Neural progenitor cell (in vitro differentiated cells): Measurements from ENCODE around the gene CD83. TPM values are rescaled to one million over a fixed set of nuclear protein-coding genes. Genes with fewer than 3 reads are reported as not detected.

Experiments used
- DNase-seq: peaks from one replicate; pipeline ENCODE4 v3.0.0-alpha.2; 2016; ENCODE audit warnings: low spot score
- H2AFZ ChIP-seq: fragments of 200-600 bp; sonication (generic); replicated peaks from 2 replicates; pipeline ENCODE4 v1.6.1; 2016; ENCODE audit warnings: antibody characterized with exemption
- H3F3A ChIP-seq: fragments of 200-600 bp; sonication (generic); 2 replicates; pipeline ENCODE4 v1.6.1; 2016; ENCODE audit warnings: antibody characterized with exemption, low read depth
- H3K27ac ChIP-seq: fragments of 200-600 bp; sonication (generic); 2 replicates; pipeline ENCODE4 v1.5.1; 2016; ENCODE audit warnings: mild to moderate bottlenecking
- H3K27me3 ChIP-seq: fragments of 200-600 bp; sonication (generic); 2 replicates; pipeline ENCODE4 v1.6.1; 2016; ENCODE audit warnings: mild to moderate bottlenecking, moderate library complexity
- H3K36me3 ChIP-seq: fragments of 200-600 bp; sonication (generic); 2 replicates; pipeline ENCODE4 v1.5.1; 2016
- H3K4me1 ChIP-seq: fragments of 200-600 bp; sonication (generic); 2 replicates; pipeline ENCODE4 v1.6.1; 2016; ENCODE audit warnings: mixed run types
- H3K4me2 ChIP-seq: fragments of 200-600 bp; sonication (generic); 2 replicates; pipeline ENCODE4 v1.6.1; 2016
- H3K4me3 ChIP-seq: fragments of 200-600 bp; sonication (generic); 2 replicates; pipeline ENCODE4 v1.5.1; 2016
- H3K79me2 ChIP-seq: fragments of 200-600 bp; sonication (generic); 2 replicates; pipeline ENCODE4 v1.6.1; 2016; ENCODE audit warnings: low read depth
- H3K9ac ChIP-seq: fragments of 200-600 bp; sonication (generic); 2 replicates; pipeline ENCODE4 v1.6.1; 2016
- H3K9me3 ChIP-seq: fragments of 200-600 bp; sonication (generic); 2 replicates; pipeline ENCODE4 v1.5.1; 2016; ENCODE audit warnings: low read depth
- H4K20me1 ChIP-seq: fragments of 200-600 bp; sonication (generic); 2 replicates; pipeline ENCODE4 v1.6.1; 2016; ENCODE audit warnings: low read depth
- H3K27ac Mint-ChIP-seq: 3 replicates; pipeline ENCODE4 v1.8.0; 2021; ENCODE audit warnings: mixed read lengths
- H3K27me3 Mint-ChIP-seq: 2 replicates; pipeline ENCODE4 v1.8.0; 2022; ENCODE audit warnings: low read depth, mild to moderate bottlenecking, inconsistent platforms, moderate library complexity, mixed read lengths; ENCODE audit not compliant: insufficient read depth
- H3K36me3 Mint-ChIP-seq: 3 replicates; pipeline ENCODE4 v1.8.0; 2021; ENCODE audit warnings: mixed read lengths
- H3K4me1 Mint-ChIP-seq: 3 replicates; pipeline ENCODE4 v1.8.0; 2021; ENCODE audit warnings: mixed read lengths
- H3K4me3 Mint-ChIP-seq: 3 replicates; pipeline ENCODE4 v1.8.0; 2021; ENCODE audit warnings: mild to moderate bottlenecking, moderate library complexity, mixed read lengths
- H3K9me3 Mint-ChIP-seq: 3 replicates; pipeline ENCODE4 v1.8.0; 2020; ENCODE audit warnings: mixed read lengths
- EZH2 ChIP-seq: fragments of 200-600 bp; sonication (generic); IDR thresholded peaks from 2 replicates; pipeline ENCODE4 v1.6.1; 2017; ENCODE audit warnings: antibody characterized with exemption, mild to moderate bottlenecking, moderate library complexity
- EZH2phosphoT487 ChIP-seq: fragments of 200-600 bp; sonication (generic); IDR thresholded peaks from 2 replicates; pipeline ENCODE4 v1.6.1; 2017; ENCODE audit warnings: antibody characterized with exemption
- total RNA-seq: library from RNA; depleted of rRNA; stranded (reverse); fragments of >200 nt; gene quantifications from 2 replicates; pipeline ENCODE4 v1.2.3, GENCODE V29; 2015; ENCODE audit warnings: low replicate concordance
- TF ChIP-seq, protein P1 (sequence below): fragments of 200-600 bp; sonication (generic); IDR thresholded peaks from 2 replicates; pipeline ENCODE4 v1.5.1; 2017; ENCODE audit warnings: antibody characterized with exemption, mild to moderate bottlenecking

The CD83 gene
- total RNA-seq, 1 donor from 2014 or later: 0.80 TPM

DNA sequence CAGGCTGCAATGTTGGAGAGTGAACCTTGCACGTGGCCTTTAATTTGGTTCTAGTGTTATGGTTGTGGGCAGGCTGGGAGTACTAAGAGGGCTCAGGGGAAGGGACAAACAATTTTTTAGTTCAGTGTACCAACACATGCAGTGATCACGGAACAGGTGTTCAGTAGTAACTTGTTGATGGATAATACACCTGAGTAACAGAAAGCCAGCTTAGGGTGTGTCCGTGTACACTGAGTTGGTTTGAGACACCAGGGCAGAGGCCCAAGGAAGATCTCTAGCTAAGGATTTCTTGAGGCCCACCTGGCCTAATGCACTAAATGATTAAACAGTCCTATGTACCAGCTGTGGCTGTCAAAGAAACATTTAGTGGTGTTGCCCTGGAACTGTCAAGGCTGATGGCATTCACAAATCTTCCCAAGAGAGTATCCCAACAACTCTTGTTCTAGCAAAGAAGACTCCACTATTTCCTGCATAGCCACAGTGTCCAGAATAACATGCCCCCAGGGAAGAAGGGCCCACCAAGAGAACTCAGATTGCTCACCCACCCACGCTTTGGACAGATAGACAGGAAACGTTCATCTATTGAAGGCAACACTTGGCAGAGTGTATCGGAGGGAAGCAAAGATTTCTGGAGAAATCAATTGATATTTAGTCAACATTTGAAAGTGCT is 60.0 kb downstream of the CD83 start:
- H3K27ac Mint-ChIP-seq: no peak overlapping the region
- no peak overlapping the region for H3K4me3 ChIP-seq
- TF ChIP-seq, protein P1, sequence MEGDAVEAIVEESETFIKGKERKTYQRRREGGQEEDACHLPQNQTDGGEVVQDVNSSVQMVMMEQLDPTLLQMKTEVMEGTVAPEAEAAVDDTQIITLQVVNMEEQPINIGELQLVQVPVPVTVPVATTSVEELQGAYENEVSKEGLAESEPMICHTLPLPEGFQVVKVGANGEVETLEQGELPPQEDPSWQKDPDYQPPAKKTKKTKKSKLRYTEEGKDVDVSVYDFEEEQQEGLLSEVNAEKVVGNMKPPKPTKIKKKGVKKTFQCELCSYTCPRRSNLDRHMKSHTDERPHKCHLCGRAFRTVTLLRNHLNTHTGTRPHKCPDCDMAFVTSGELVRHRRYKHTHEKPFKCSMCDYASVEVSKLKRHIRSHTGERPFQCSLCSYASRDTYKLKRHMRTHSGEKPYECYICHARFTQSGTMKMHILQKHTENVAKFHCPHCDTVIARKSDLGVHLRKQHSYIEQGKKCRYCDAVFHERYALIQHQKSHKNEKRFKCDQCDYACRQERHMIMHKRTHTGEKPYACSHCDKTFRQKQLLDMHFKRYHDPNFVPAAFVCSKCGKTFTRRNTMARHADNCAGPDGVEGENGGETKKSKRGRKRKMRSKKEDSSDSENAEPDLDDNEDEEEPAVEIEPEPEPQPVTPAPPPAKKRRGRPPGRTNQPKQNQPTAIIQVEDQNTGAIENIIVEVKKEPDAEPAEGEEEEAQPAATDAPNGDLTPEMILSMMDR: no peak
- TF ChIP-seq EZH2 (no peak), EZH2phosphoT487 (no peak)
- H3K4me3 Mint-ChIP-seq: no peak overlapping the region
- no peak overlapping the region for H3K27ac ChIP-seq
- H3K9me3 ChIP-seq: no peaks in the 10 kb centered on the region
- no peaks in the 10 kb centered on the region for H3F3A ChIP-seq
- no peaks in the 10 kb centered on the region for H3K36me3 ChIP-seq
- H3K27me3 Mint-ChIP-seq: no peaks in the 10 kb centered on the region
- no peaks in the 10 kb centered on the region for H3K36me3 Mint-ChIP-seq
- no peaks in the 10 kb centered on the region for H3K79me2 ChIP-seq
- H3K4me1 Mint-ChIP-seq: no peaks in the 10 kb centered on the region
- H3K27me3 ChIP-seq: no peaks in the 10 kb centered on the region
- H4K20me1 ChIP-seq: no peaks in the 10 kb centered on the region
- peaks cover 10% of the 10 kb centered on the region for H3K4me1 ChIP-seq
- H3K9ac ChIP-seq: no peak overlapping the region
- no peak overlapping the region for H2AFZ ChIP-seq
- H3K9me3 Mint-ChIP-seq: peaks cover under 1% of the 10 kb centered on the region
- DNase-seq: no peak
- no peak overlapping the region for H3K4me2 ChIP-seq

DNA sequence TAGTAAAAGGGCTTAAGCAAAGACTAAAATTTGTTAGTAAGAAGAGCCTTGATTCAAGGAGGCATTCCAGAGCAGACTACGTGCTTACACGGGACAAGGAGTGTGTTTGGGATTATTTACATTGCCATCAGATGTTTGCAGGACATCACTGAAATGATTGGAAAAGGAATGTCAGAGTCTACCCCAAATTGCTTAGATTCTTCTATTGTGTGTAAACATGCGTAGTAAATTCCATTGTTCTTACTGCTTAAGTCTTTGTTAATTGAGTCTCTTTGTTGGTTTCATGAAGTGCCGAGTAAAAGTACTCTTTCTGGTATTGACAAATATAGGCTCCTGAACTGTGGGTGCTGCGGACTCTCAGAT is 60.5 kb downstream of the CD83 start:
- TF ChIP-seq, protein P1: no peak
- TF ChIP-seq EZH2 (no peak), EZH2phosphoT487 (no peak)
- Histone ChIP-seq H4K20me1 (no peaks in the 10 kb centered on the region), H3K27me3 (no peaks in the 10 kb centered on the region)

DNA sequence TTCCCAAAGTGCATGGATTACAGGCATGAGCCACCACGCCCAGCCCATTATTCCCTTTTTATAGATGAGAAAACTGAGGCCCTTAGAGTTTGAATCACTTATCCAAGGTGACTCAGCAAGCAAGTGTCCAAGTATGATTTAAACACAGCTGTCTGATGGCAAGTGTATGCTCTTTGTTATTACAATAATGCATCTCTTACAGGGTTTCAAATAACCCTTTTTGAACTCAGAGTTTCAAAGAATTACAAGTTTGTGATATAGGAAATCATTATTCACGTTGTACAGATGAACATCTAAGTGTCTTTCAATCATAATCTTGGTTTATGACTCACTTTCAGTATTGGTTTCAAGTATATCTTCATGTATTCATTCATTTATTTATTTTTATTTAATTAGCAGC is 63.0 kb downstream of the CD83 start:
- H3K9ac ChIP-seq: no peak overlapping the region
- no peak overlapping the region for H3K27ac Mint-ChIP-seq

More for the DNA sequence above, 60.5 kb downstream of the CD83 start:
- no peak overlapping the region for H3K27ac Mint-ChIP-seq
- Histone ChIP-seq H3K4me2 (peak overlapping the region; percentile 44), H3K27ac (no peak overlapping the region), H3K9ac (no peak overlapping the region), H3K36me3 (no peaks in the 10 kb centered on the region), H3K9me3 (no peaks in the 10 kb centered on the region), H3K4me1 (peaks cover 10% of the 10 kb centered on the region), H3F3A (no peaks in the 10 kb centered on the region), H3K4me3 (no peak overlapping the region), H2AFZ (no peak overlapping the region), H3K79me2 (no peaks in the 10 kb centered on the region)
- peak; percentile 29 for DNase-seq
- H3K36me3 Mint-ChIP-seq: no peaks in the 10 kb centered on the region
- H3K4me1 Mint-ChIP-seq: no peaks in the 10 kb centered on the region
- H3K9me3 Mint-ChIP-seq: no peaks in the 10 kb centered on the region
- H3K4me3 Mint-ChIP-seq: no peak overlapping the region
- no peaks in the 10 kb centered on the region for H3K27me3 Mint-ChIP-seq

More for the DNA sequence above, 63.0 kb downstream of the CD83 start:
- TF ChIP-seq, protein P1: no peak
- no peak for TF ChIP-seq EZH2phosphoT487
- no peak for TF ChIP-seq EZH2
- no peak overlapping the region for H3K27ac ChIP-seq
- H3K4me3 ChIP-seq: no peak overlapping the region
- H3K4me1 Mint-ChIP-seq: no peaks in the 10 kb centered on the region
- H3K4me2 ChIP-seq: no peak overlapping the region
- H3K27me3 ChIP-seq: no peaks in the 10 kb centered on the region
- H3K79me2 ChIP-seq: no peaks in the 10 kb centered on the region
- no peak overlapping the region for H3K4me3 Mint-ChIP-seq
- H4K20me1 ChIP-seq: no peaks in the 10 kb centered on the region
- H3K27me3 Mint-ChIP-seq: no peaks in the 10 kb centered on the region
- peaks cover 2% of the 10 kb centered on the region for H3K9me3 Mint-ChIP-seq
- H3K36me3 Mint-ChIP-seq: no peaks in the 10 kb centered on the region
- no peaks in the 10 kb centered on the region for H3F3A ChIP-seq
- no peak overlapping the region for H2AFZ ChIP-seq
- H3K36me3 ChIP-seq: no peaks in the 10 kb centered on the region
- H3K9me3 ChIP-seq: no peaks in the 10 kb centered on the region
- no peak for DNase-seq
- H3K4me1 ChIP-seq: peaks cover 10% of the 10 kb centered on the region
